CMK (cell line): ENCODE data around the gene STEAP3.
"Not testable (repeated sequence)": the region's sequence is repeated elsewhere in the genome, so short reads cannot be mapped to it uniquely, and the experiment has no call there.

Experiments
- DNase-seq: peaks from one replicate; pipeline ENCODE4 v3.0.0-alpha.2; 2010; ENCODE audit warnings: low read depth

The STEAP3 gene

GRCh38 chr2:119264781-119265692 is 41.4 kb downstream of the STEAP3 start:
- DNase-seq: no peak

GRCh38 chr2:119265693-119266066 is 42.0 kb downstream of the STEAP3 start:
- no peak for DNase-seq

DNA sequence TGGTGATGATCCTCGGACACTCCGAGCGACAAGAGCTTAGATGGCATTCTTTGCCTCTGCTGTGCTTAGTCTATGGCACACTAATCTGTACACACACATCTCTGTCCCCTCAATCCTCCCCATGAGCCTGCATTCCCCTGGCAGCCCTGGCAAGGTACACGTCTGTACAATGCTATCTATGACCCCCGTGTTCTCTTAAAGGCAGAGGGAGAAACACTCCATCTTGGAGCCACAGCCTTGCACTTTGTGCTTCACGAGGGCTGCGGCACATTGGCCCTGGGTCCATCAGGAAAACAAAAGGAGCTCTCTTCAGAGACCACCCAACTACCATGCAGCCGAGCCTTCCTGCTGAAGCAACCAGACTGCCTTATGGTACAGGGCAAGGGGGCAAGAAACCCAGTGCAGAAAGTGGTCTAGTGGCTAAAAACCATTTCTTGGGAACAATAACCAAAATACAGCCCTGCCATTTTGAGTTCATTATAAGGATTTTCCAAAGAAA is 42.5 kb downstream of the STEAP3 start:
- DNase-seq: no peak

GRCh38 chr2:119267604-119268003 is 44.0 kb downstream of the STEAP3 start:
- no peak for DNase-seq

DNA sequence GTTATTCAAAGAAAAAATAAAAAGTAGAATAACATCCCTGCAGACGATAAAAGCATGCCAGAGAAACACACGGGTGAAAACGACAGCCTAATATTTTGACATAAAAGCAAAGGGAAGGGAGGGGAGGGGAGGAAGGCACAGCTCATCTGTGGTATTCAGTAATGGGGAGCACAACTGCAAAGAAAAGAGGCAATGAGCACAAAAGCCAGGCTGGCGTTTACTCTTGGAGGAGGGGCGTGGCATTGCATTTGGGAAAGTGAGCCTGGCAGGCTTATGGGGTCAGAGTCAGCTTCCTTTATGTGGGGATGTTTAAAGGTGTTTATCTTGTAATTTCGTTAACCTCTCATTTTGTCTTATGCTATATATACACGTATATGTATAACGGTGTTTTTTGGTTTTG is 53.2 kb downstream of the STEAP3 start:
- DNase-seq: no peak

- DNase-seq: not testable (repeated sequence)
Measured at GRCh38 chr2:119278385-119278784, 54.8 kb downstream of the STEAP3 start.

GRCh38 chr2:119278946-119279345 is 55.3 kb downstream of the STEAP3 start:
- no peak for DNase-seq

DNA sequence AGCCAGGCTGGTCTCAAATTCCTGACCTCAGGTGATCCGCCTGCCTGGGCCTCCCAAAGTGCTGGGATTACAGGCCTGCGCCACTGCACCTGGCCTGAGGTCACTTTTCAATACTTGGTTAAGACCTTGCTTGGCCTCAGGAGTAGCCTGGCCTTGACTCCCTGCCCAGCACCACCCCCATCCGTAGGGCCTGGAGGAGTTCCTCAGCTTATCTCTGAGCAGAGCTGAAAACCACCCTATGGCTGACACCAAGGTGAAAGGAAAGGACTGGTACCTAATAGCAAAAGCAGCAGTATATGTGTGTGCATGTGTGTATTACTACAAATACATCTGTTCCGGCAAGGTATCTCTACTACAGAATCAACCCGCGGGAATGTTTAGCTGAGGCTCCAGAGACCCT is 56.0 kb downstream of the STEAP3 start:
- DNase-seq: no peak

DNA sequence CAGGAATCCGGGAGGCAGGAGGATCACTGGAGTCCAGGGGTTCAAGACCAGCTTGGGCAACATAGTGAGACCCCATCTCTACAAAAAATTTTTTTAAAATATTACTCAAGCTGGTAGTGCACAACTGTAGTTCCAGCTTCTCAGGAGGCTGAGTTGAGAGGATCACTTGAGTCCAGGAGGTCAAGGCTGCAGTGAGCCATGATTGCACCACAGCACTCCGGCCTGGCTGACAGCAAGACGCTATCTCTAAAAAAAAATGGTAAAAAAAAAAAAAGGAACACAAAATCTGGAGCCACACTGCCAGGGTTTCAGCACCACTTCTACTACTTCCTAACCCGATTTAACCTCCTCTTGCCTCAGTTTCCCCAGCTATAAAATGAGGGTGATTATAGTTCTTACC is 57.0 kb downstream of the STEAP3 start:
- no peak for DNase-seq

- DNase-seq: no peak
Measured at GRCh38 chr2:119282146-119282995, 58.7 kb downstream of the STEAP3 start.

- DNase-seq: no peak
Measured at GRCh38 chr2:119282996-119283511, 59.4 kb downstream of the STEAP3 start.

GRCh38 chr2:119283873-119284331 is 60.3 kb downstream of the STEAP3 start:
- DNase-seq: no peak

DNA sequence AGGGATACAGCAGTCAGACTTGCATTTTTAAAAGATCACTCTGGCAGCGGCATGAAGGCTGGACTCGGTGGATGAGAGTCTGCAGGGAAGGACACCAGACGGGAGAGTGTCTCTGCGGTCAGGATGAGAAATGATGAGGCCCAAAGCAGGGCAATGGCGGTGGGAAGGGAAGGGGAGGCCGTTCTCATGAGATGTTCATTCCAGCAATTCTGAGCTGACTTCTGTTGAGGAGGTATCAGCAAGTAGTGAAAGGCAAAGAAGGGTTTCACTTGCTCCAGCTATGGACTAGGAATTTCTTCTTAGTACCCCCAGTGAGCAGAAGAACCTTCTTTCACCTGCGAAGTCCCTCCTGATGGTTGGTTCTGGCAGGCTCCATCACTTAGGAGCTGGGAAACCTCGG is 63.0 kb downstream of the STEAP3 start:
- DNase-seq: no peak

DNA sequence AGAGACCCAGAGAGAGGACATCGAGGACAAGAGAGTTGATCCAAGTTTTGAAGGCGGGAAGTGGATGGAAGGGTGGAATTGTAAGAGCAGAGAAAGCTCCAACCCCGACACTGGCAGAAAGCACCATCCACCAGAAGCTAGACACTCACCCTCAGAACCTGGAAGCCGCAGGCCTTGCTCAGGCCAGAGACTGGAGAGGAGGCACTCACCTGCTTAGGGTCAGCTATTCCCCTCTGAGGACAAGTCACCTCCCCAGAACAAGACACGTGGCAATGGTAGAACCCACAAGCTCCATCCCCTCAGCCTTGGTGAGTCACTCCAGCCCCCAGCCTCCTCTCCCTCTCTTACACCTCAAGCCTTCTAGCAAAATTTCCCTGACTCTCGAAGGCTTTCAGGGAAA is 64.9 kb downstream of the STEAP3 start:
- DNase-seq: no peak

- DNase-seq: no peak
Measured at GRCh38 chr2:119289093-119289492, 65.5 kb downstream of the STEAP3 start.

DNA sequence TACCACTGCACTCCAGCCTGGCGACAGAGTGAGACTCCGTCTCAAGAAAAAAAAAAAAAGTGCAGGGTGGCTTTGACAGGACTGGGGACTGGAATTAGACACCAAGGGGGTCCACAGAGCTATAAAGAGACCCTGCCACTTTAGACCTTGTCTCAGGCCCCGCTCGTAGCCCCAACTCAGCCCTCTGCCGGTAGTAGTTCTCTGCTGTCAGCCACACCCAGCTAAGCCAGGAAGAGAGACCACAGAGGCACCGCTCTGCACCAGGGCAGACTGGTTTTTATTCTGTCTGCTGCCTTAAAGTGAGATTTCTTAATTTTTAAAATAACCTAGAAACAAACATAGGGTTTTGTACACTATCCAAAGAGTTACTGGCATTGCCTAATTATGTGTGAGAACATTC is 66.0 kb downstream of the STEAP3 start:
- no peak for DNase-seq

- DNase-seq: peak; percentile 38
Measured at GRCh38 chr2:119290859-119291587, 67.4 kb downstream of the STEAP3 start.

GRCh38 chr2:119291588-119292167 is 68.0 kb downstream of the STEAP3 start:
- no peak for DNase-seq

GRCh38 chr2:119292226-119292625 is 68.6 kb downstream of the STEAP3 start:
- no peak for DNase-seq

- DNase-seq: no peak
Measured at GRCh38 chr2:119293254-119293653, 69.6 kb downstream of the STEAP3 start.

DNA sequence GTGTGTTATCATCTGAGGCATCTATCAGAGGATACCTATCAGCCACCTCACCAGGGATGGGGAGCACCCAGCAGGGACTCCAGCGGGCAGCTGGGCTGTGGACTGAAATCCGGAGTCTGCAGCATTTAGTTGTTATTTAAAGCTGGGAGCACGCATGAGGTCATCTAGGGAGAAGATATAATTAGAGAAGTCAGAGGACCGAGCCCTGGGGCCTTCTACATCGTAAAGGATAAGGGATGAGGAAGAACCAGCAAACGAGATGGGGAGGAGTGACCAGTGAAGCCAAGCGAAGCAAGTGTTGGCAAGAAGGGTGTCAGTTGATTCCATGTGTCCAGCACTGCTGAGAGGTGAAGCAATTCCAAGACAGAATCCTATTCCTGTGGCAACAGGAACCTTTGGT is 70.3 kb downstream of the STEAP3 start:
- no peak for DNase-seq

DNA sequence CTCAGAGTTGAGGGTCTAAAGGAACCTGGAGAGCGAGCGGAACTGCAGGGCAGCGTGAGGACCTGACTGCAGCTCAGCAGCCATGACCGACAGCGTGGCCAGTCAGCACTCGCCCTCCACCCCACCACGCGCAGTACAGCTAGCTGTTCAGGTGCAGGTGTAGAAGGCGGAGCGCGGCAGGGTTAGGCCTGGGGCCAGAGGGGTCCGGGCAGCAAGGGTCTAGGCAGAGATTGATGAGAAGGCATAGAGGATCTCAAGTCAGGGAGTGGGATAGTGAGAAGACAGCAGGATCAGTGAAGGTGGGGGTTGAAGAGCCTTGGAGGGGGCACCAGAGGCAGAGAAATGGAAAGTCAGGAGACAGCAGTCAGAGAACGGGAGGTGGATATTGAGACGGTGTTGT is 71.0 kb downstream of the STEAP3 start:
- no peak for DNase-seq
